CD14-positive monocyte (primary cell): ENCODE measurements around the gene HNF1B. TPM values are rescaled to one million over a fixed set of nuclear protein-coding genes. Genes with fewer than 3 reads are reported as not detected.

Experiments
- DNase-seq, 3 donors: peaks; one replicate each; pipeline ENCODE4 v3.0.0-alpha.2; 2011 to 2022
- H2AFZ ChIP-seq: 2 replicates; pipeline ENCODE4 v1.6.0; 2012; ENCODE audit warnings: mild to moderate bottlenecking, low read depth, low read length, inconsistent platforms; ENCODE audit not compliant: insufficient read depth, poor library complexity, severe bottlenecking
- H3K27ac ChIP-seq, 2 donors: 1 replicate in 1 of 2; 2 replicates in 1 of 2; pipeline ENCODE4 v1.5.1; 2012 to 2013; ENCODE audit warnings: low read length in 2 of 2, control low read depth in 1 of 2, inconsistent platforms in 1 of 2, low read depth in 1 of 2, mild to moderate bottlenecking in 1 of 2
- H3K27me3 ChIP-seq, 2 donors: one replicate each; pipeline versions ENCODE4 v1.6.0 to v1.6.1; 2011 to 2013; ENCODE audit warnings: low read length in 2 of 2; ENCODE audit not compliant: control insufficient read depth in 2 of 2, insufficient read depth in 2 of 2
- H3K36me3 ChIP-seq, 2 donors: replicated peaks in 1 of 2; 1 replicate in 1 of 2; 2 replicates in 1 of 2; pipeline versions ENCODE4 v1.5.1 to v1.6.1; 2012 to 2013; ENCODE audit warnings: low read length in 2 of 2, control low read depth in 1 of 2, inconsistent platforms in 1 of 2, mild to moderate bottlenecking in 1 of 2; ENCODE audit not compliant: insufficient read depth in 2 of 2, control insufficient read depth in 1 of 2
- H3K4me1 ChIP-seq, 2 donors: 1 replicate in 1 of 2; 2 replicates in 1 of 2; pipeline versions ENCODE4 v1.5.1 to v1.6.1; 2012 to 2013; ENCODE audit warnings: low read length in 2 of 2, control low read depth in 1 of 2, inconsistent platforms in 1 of 2, mild to moderate bottlenecking in 1 of 2, moderate library complexity in 1 of 2; ENCODE audit not compliant: insufficient read depth in 2 of 2, control insufficient read depth in 1 of 2
- H3K4me2 ChIP-seq: replicated peaks from 2 replicates; pipeline ENCODE3; 2012; ENCODE audit warnings: low read length, moderate library complexity, mild to moderate bottlenecking; ENCODE audit not compliant: poor library complexity, severe bottlenecking; ENCODE audit errors: extremely low read depth
- H3K4me3 ChIP-seq, 3 experiments: fragments of 200-600 bp in 1 of 3; sonication (generic) in 1 of 3; replicated peaks in 1 of 3; 1 replicate in 2 of 3; 2 replicates in 1 of 3; pipeline ENCODE4 v1.5.1; 2011 to 2013; ENCODE audit warnings: low read length in 3 of 3, mild to moderate bottlenecking in 3 of 3, control low read depth in 2 of 3, low read depth in 2 of 3, inconsistent platforms in 1 of 3, moderate library complexity in 1 of 3
- H3K79me2 ChIP-seq: 2 replicates; pipeline ENCODE4 v1.6.0; 2012; ENCODE audit warnings: mild to moderate bottlenecking, control low read depth, inconsistent platforms, low read length, moderate library complexity; ENCODE audit not compliant: insufficient read depth
- H3K9ac ChIP-seq: 2 replicates; pipeline ENCODE4 v1.6.0; 2017; ENCODE audit warnings: low read length, mild to moderate bottlenecking; ENCODE audit not compliant: insufficient read depth, poor library complexity, severe bottlenecking
- H3K9me3 ChIP-seq, 2 donors: replicated peaks in 1 of 2; 1 replicate in 1 of 2; 2 replicates in 1 of 2; pipeline versions ENCODE4 v1.5.1 to v1.6.1; 2012 to 2013; ENCODE audit warnings: low read length in 2 of 2, control low read depth in 1 of 2; ENCODE audit not compliant: control insufficient read depth in 1 of 2, insufficient read depth in 1 of 2
- H4K20me1 ChIP-seq: 2 replicates; pipeline ENCODE4 v1.6.0; 2012; ENCODE audit warnings: mild to moderate bottlenecking, low read length, control low read depth, moderate library complexity; ENCODE audit not compliant: insufficient read depth
- H3K27ac Mint-ChIP-seq, 7 donors: one replicate each; pipeline ENCODE4 v1.8.0; 2020; ENCODE audit warnings: mild to moderate bottlenecking in 7 of 7, mixed read lengths in 7 of 7, moderate library complexity in 6 of 7, inconsistent platforms in 2 of 7
- H3K27me3 Mint-ChIP-seq, 3 donors: one replicate each; pipeline ENCODE4 v1.8.0; 2021 to 2022; ENCODE audit warnings: low read depth in 3 of 3, mild to moderate bottlenecking in 3 of 3, mixed read lengths in 3 of 3, moderate library complexity in 3 of 3, inconsistent platforms in 1 of 3
- H3K36me3 Mint-ChIP-seq, 2 donors: one replicate each; pipeline ENCODE4 v1.8.0; 2020; ENCODE audit warnings: mixed read lengths in 2 of 2, inconsistent platforms in 1 of 2, mild to moderate bottlenecking in 1 of 2
- H3K4me1 Mint-ChIP-seq: one replicate; pipeline ENCODE4 v1.8.0; 2020; ENCODE audit warnings: mild to moderate bottlenecking, mixed read lengths
- H3K4me3 Mint-ChIP-seq, 2 donors: one replicate each; pipeline ENCODE4 v1.8.0; 2020; ENCODE audit warnings: mild to moderate bottlenecking in 2 of 2, mixed read lengths in 2 of 2, moderate library complexity in 1 of 2
- H3K9me3 Mint-ChIP-seq, 7 donors: one replicate each; pipeline ENCODE4 v1.8.0; 2020 to 2022; ENCODE audit warnings: mixed read lengths in 7 of 7, mild to moderate bottlenecking in 6 of 7, moderate library complexity in 6 of 7, inconsistent platforms in 2 of 7
- WGBS: methylation state at CpG from one replicate; pipeline ENCODE4 v1.1.5; 2013; ENCODE audit warnings: missing lambda C conversion rate; ENCODE audit not compliant: insufficient coverage; 5-methylcytosine and 5-hydroxymethylcytosine counted together
- intact Hi-C, 2 donors: fragments of 100-400 bp; cut with micrococcal nuclease; formaldehyde crosslinking; loops; one replicate each; pipeline versions ENCODE4 v1.15.0 to v1.15.1; 2023
- polyA plus RNA-seq, 3 donors: library from polyadenylated mRNA; depleted of rRNA in 1 of 3; unstranded in 2 of 3; stranded (reverse) in 1 of 3; fragments of 300-500 nt in 2 of 3; fragments of >200 nt in 1 of 3; fragmentation: Illumina TruSeq in 2 of 3; gene quantifications; 1 replicate in 2 of 3; 2 replicates in 1 of 3; pipeline ENCODE4 v1.2.3, GENCODE V29; 2012 to 2021
- TF ChIP-seq, protein P1 (sequence below): fragments of 200-600 bp; IDR thresholded peaks from one replicate; pipeline ENCODE4 v1.8.0; 2022; ENCODE audit warnings: antibody characterized with exemption, mild to moderate bottlenecking

HNF1B gene
- polyA plus RNA-seq, 3 donors, result not detected

GRCh38 chr17:37770631-37771518 lies 26.0 kb upstream of the HNF1B start:
- H2AFZ ChIP-seq, result no peak overlapping the region
- no peak overlapping the region for H3K4me3 ChIP-seq
- H3K36me3 ChIP-seq, result no peaks in the 10 kb centered on the region
- H3K9me3 ChIP-seq, result no peaks in the 10 kb centered on the region
- peaks cover 19 to 25% of the 10 kb centered on the region in 2 donors for H3K4me1 ChIP-seq
- WGBS, result 49% methylated on average over 13 of the region's 17 CpGs
- H3K4me2 ChIP-seq, result no peak overlapping the region
- no peaks in the 10 kb centered on the region for H3K27me3 ChIP-seq
- intact Hi-C loops, result no loop called here
- H3K27ac ChIP-seq, result no peak overlapping the region
- H3K36me3 Mint-ChIP-seq, result no peaks in the 10 kb centered on the region
- H3K4me1 Mint-ChIP-seq, result peaks cover 30% of the 10 kb centered on the region
- H3K9ac ChIP-seq, result no peak overlapping the region
- peak; percentile 22 to 53 (median 44) for DNase-seq
- peak overlapping the region in 1 of 2 donors; percentile 23 for H3K4me3 Mint-ChIP-seq
- TF ChIP-seq, protein P1, sequence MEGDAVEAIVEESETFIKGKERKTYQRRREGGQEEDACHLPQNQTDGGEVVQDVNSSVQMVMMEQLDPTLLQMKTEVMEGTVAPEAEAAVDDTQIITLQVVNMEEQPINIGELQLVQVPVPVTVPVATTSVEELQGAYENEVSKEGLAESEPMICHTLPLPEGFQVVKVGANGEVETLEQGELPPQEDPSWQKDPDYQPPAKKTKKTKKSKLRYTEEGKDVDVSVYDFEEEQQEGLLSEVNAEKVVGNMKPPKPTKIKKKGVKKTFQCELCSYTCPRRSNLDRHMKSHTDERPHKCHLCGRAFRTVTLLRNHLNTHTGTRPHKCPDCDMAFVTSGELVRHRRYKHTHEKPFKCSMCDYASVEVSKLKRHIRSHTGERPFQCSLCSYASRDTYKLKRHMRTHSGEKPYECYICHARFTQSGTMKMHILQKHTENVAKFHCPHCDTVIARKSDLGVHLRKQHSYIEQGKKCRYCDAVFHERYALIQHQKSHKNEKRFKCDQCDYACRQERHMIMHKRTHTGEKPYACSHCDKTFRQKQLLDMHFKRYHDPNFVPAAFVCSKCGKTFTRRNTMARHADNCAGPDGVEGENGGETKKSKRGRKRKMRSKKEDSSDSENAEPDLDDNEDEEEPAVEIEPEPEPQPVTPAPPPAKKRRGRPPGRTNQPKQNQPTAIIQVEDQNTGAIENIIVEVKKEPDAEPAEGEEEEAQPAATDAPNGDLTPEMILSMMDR, result peak; percentile 75
- no peaks in the 10 kb centered on the region for H3K79me2 ChIP-seq
- H3K9me3 Mint-ChIP-seq, result peaks cover 0 to 1% (median 0%) of the 10 kb centered on the region in 7 donors
- peak overlapping the region in 1 of 7 donors; percentile 66 for H3K27ac Mint-ChIP-seq
- no peaks in the 10 kb centered on the region for H4K20me1 ChIP-seq
- peaks cover 0 to 2% (median 2%) of the 10 kb centered on the region in 3 donors for H3K27me3 Mint-ChIP-seq

- Histone ChIP-seq H3K27ac (no peak overlapping the region), H3K27me3 (no peaks in the 10 kb centered on the region), H3K9me3 (no peaks in the 10 kb centered on the region), H4K20me1 (no peaks in the 10 kb centered on the region), H3K36me3 (no peaks in the 10 kb centered on the region), H3K4me1 (peaks cover 27 to 41% of the 10 kb centered on the region in 2 donors), H3K79me2 (no peaks in the 10 kb centered on the region), H3K9ac (no peak overlapping the region), H3K4me2 (no peak overlapping the region), H3K4me3 (no peak overlapping the region), H2AFZ (no peak overlapping the region)
- H3K4me3 Mint-ChIP-seq, result no peak overlapping the region
- H3K4me1 Mint-ChIP-seq, result peaks cover 43% of the 10 kb centered on the region
- 94% methylated on average over 2 of the region's 6 CpGs for WGBS
- TF ChIP-seq, protein P1, result no peak
- peaks cover 0 to 1% (median 0%) of the 10 kb centered on the region in 7 donors for H3K9me3 Mint-ChIP-seq
- intact Hi-C loops, result loop anchor here in 1 of 2 donors (10.0 kb wide), 1 partner anchor 64 kb away; no protein-coding TSS in a partner anchor
- peaks cover 0 to 6% (median 2%) of the 10 kb centered on the region in 3 donors for H3K27me3 Mint-ChIP-seq
- no peak overlapping the region for H3K27ac Mint-ChIP-seq
- no peaks in the 10 kb centered on the region for H3K36me3 Mint-ChIP-seq
- DNase-seq, result no peak
Observed at GRCh38 chr17:37769050-37769449, 24.2 kb upstream of the HNF1B start.
